GM19395 (cell line): ENCODE results near the gene CISH.

Experiments used
- ATAC-seq: cut with Tn5 transposase; IDR thresholded peaks from one replicate; pipeline ENCODE4 v1.9.1; 2021; ENCODE audit warnings: mild to moderate bottlenecking, moderate library complexity; ENCODE audit not compliant: unreplicated experiment

CISH gene

GRCh38 chr3:50637945-50638344 lies 26.4 kb upstream of the CISH start:
- no peak for ATAC-seq

- ATAC-seq = no peak
Measured at GRCh38 chr3:50637011-50637410, 25.4 kb upstream of the CISH start.

GRCh38 chr3:50635066-50635465 lies 23.5 kb upstream of the CISH start:
- ATAC-seq = no peak

- no peak for ATAC-seq
Measured at GRCh38 chr3:50633230-50633790, 21.7 kb upstream of the CISH start.

- no peak for ATAC-seq
Measured at GRCh38 chr3:50632450-50632849, 20.9 kb upstream of the CISH start.

GRCh38 chr3:50630877-50631276 lies 19.3 kb upstream of the CISH start:
- no peak for ATAC-seq

GRCh38 chr3:50630394-50630793 lies 18.8 kb upstream of the CISH start:
- ATAC-seq = no peak

- no peak for ATAC-seq
Measured at GRCh38 chr3:50628601-50629000, 17.0 kb upstream of the CISH start.

GRCh38 chr3:50627407-50628051 lies 16.0 kb upstream of the CISH start:
- no peak for ATAC-seq

GRCh38 chr3:50626401-50626800 lies 14.8 kb upstream of the CISH start:
- ATAC-seq = no peak

- no peak for ATAC-seq
Measured at GRCh38 chr3:50625231-50626182, 13.9 kb upstream of the CISH start.

GRCh38 chr3:50624634-50625033 lies 13.1 kb upstream of the CISH start:
- ATAC-seq = no peak

GRCh38 chr3:50623840-50624474 lies 12.4 kb upstream of the CISH start:
- ATAC-seq = peak; percentile 51

GRCh38 chr3:50622881-50623280 lies 11.3 kb upstream of the CISH start:
- no peak for ATAC-seq

GRCh38 chr3:50620820-50621219 lies 9.2 kb upstream of the CISH start:
- no peak for ATAC-seq

- ATAC-seq = no peak
Measured at GRCh38 chr3:50620420-50620819, 8.8 kb upstream of the CISH start.

- ATAC-seq = no peak
Measured at GRCh38 chr3:50617911-50618481, 6.4 kb upstream of the CISH start.

- peak; percentile 23 for ATAC-seq
Measured at GRCh38 chr3:50617096-50617791, 5.7 kb upstream of the CISH start, which contains the start of gene MAPKAPK3. MAPKAPK3 (plus strand) TSS chr3:50617151; CDS start chr3:50617566, 415 bp downstream.

GRCh38 chr3:50616770-50617095 lies 5.2 kb upstream of the CISH start:
- peak; percentile 67 for ATAC-seq

GRCh38 chr3:50616003-50616769 lies 4.6 kb upstream of the CISH start:
- peak; percentile 27 for ATAC-seq
